ENCODE data around the gene ZNF778. TPM values are rescaled to one million over a fixed set of nuclear protein-coding genes. Genes with fewer than 3 reads are reported as not detected.

Gene ZNF778
- polyA plus RNA-seq, 1 experiment, result 11.3 TPM

DNA sequence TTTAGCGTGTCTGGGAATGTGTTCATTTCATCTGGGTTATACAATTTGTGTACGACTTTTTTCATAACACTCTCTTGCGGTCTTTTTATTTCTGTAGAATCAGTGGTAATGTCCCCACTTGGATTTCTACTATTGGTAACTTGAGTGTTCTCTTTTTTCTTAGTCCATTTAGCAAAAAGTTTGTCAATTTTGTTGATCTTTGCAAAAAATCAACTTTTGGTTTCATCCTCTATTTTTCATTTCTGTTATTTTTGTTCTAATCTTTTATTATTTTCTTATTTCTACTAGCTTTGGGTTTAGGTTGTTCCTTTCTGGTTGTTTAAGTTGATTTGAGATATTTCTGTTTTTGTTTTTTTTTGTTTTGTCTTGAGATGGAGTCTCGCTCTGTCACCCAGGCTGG lies 9.5 kb upstream of the ZNF778 start:
- H3K27me3 ChIP-seq (ENCODE audit: control insufficient read depth, insufficient read depth, low read length), result peaks cover 29% of the 10 kb centered on the region
- ChIA-PET CTCF (no interaction called here), POLR2A (interaction anchor here (0.6 kb wide), 1 partner anchor 307 kb away, joined by 3 read pairs; no protein-coding TSS in a partner anchor)
- TF ChIP-seq, protein P1, sequence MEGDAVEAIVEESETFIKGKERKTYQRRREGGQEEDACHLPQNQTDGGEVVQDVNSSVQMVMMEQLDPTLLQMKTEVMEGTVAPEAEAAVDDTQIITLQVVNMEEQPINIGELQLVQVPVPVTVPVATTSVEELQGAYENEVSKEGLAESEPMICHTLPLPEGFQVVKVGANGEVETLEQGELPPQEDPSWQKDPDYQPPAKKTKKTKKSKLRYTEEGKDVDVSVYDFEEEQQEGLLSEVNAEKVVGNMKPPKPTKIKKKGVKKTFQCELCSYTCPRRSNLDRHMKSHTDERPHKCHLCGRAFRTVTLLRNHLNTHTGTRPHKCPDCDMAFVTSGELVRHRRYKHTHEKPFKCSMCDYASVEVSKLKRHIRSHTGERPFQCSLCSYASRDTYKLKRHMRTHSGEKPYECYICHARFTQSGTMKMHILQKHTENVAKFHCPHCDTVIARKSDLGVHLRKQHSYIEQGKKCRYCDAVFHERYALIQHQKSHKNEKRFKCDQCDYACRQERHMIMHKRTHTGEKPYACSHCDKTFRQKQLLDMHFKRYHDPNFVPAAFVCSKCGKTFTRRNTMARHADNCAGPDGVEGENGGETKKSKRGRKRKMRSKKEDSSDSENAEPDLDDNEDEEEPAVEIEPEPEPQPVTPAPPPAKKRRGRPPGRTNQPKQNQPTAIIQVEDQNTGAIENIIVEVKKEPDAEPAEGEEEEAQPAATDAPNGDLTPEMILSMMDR (IDR thresholded peaks at IDR 0.05; ENCODE audit: low read depth, low read length), result no peak
- no peak overlapping the region for H3K27ac ChIP-seq (ENCODE audit: low read depth, low read length)
- no peak for DNase-seq (ENCODE audit: low read depth, low spot score)
- peaks cover 3% of the 10 kb centered on the region for H3K9me3 ChIP-seq (ENCODE audit: control insufficient read depth, insufficient read depth, low read length)
- H3K4me3 ChIP-seq (ENCODE audit: low read depth, low read length), result no peak overlapping the region

DNA sequence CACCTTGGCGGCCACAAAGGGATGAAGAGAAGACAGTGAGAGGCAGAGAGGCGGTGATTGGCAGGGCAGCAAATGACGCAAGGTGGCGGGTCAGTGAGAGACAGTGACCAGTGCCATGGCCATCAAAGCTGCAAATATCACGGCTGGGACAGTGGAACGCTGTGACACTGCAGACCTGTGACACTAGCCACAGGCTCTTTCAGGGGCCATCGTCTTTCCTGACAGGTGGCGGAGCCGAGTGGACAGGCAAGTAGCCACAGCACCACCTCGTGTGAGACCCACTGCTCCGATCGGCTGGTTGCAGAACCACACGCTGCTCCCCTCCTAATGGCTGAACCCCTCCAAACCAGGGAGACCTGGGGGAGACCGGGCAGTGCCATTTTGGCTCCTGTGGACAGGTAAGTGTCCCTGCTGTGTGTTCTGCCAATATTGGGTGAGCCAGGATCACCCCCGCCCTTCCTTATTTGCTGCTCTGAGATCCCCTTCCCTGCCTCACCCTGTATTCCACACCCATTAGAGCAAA lies 7.9 kb upstream of the ZNF778 start:
- Histone ChIP-seq H3K9me3 (ENCODE audit: control insufficient read depth, insufficient read depth, low read length) (peaks cover 3% of the 10 kb centered on the region; the same call in 1 of the 2 replicates), H3K27me3 (ENCODE audit: control insufficient read depth, insufficient read depth, low read length) (peaks cover 16% of the 10 kb centered on the region), H3K4me3 (ENCODE audit: low read depth, low read length) (no peak overlapping the region), H3K27ac (ENCODE audit: low read depth, low read length) (no peak overlapping the region)
- DNase-seq (ENCODE audit: low read depth, low spot score), result no peak
- CTCF ChIA-PET, result no interaction called here
- TF ChIP-seq, protein P1 (IDR thresholded peaks at IDR 0.05; ENCODE audit: low read depth, low read length), result no peak
- POLR2A ChIA-PET, result no interaction called here

DNA sequence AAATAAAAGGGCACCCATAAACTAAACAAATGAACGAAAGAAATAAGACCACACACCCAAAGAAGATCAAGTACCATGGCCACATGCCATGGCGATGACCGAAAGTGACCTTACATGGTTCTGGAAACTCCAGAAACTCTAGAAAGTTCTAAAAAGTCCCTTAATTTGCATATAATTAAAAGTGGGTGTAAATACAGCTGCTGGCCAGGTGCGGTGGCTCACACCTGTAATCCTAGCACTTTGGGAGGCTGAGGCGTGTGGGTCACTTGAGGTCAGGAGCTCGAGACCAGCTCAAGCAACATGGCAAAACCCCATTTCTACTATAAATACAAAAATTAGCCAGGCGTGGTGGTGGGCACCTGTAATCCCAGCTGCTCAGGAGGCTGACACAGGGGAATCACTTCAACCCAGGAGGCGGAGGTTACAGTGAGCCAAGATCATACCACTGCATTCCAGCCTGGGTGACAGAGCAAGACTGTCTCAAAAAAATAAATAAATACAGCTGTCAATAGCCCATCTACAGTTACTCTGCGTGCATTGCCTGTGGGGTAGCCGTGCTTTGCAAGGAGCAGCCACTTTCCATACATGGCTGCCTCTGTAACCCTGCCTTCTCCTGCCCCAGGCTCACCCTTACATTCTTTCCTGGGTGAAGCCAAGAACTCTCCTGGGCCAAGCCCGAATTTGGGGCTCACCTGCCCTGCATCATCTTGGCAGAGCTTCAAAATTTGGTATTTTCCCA lies 7.2 kb upstream of the ZNF778 start:
- no peak for DNase-seq (ENCODE audit: low read depth, low spot score)
- Histone ChIP-seq H3K27ac (ENCODE audit: low read depth, low read length) (no peak overlapping the region), H3K9me3 (ENCODE audit: control insufficient read depth, insufficient read depth, low read length) (peaks cover 3% of the 10 kb centered on the region; the same call in 1 of the 2 replicates), H3K27me3 (ENCODE audit: control insufficient read depth, insufficient read depth, low read length) (peaks cover 16% of the 10 kb centered on the region), H3K4me3 (ENCODE audit: low read depth, low read length) (no peak overlapping the region)
- ChIA-PET CTCF (interaction anchor here (0.6 kb wide), 1 partner anchor 18 kb away, joined by 5 read pairs; no protein-coding TSS in a partner anchor), POLR2A (no interaction called here)
- TF ChIP-seq, protein P1 (IDR thresholded peaks at IDR 0.05; ENCODE audit: low read depth, low read length), result no peak

DNA sequence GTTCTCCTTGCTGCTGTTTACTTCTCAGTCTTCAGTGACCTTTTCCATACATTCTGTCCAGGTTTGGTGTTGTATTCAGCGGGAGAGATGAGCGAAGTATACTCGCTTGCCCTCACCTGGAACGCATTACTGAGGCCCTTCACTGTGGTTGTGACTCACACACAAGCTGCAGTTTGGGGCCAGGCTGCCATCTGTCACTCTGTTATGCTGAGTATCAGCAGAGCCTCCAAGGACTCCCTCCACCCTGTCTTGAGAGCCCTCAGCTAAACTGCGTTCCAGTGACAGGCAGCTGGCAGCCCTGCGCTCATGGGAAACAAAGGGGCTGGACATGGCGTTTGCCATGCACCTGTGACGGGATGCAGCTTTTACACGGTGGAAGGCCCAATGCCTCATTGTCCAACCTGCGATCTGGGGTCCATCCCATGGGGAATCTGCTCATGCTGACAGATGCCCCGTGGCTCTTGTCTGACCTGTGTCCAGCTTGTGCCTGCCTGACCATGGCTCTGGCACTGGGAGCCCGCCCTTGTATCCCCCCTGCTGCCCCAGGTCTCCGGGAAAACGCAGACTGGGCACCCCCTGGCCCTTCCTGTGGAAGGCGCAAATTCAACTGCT lies 6.5 kb upstream of the ZNF778 start:
- ChIA-PET POLR2A (no interaction called here), CTCF (interaction anchor here (0.6 kb wide), 2 partner anchors 19 to 459 kb away, joined by 3 to 5 read pairs; no protein-coding TSS in a partner anchor)
- TF ChIP-seq, protein P1 (IDR thresholded peaks at IDR 0.05; ENCODE audit: low read depth, low read length), result no peak
- no peak for DNase-seq (ENCODE audit: low read depth, low spot score)
- Histone ChIP-seq H3K27me3 (ENCODE audit: control insufficient read depth, insufficient read depth, low read length) (peaks cover 16% of the 10 kb centered on the region), H3K9me3 (ENCODE audit: control insufficient read depth, insufficient read depth, low read length) (no peaks in the 10 kb centered on the region), H3K27ac (ENCODE audit: low read depth, low read length) (no peak overlapping the region), H3K4me3 (ENCODE audit: low read depth, low read length) (no peak overlapping the region)
